ENCODE measurements around the gene TMTC2.

Gene TMTC2

GRCh38 chr12:83142914-83143313, 456.2 kb downstream of the TMTC2 start:
- Histone ChIP-seq H3K36me3 (ENCODE audit: control insufficient read depth, insufficient read depth, low read length) (no peaks in the 10 kb centered on the region), H3K9ac (ENCODE audit: low read depth, low read length) (no peak overlapping the region)

GRCh38 chr12:83143950-83144349, 457.2 kb downstream of the TMTC2 start:
- Histone ChIP-seq H3K36me3 (ENCODE audit: control insufficient read depth, insufficient read depth, low read length) (no peaks in the 10 kb centered on the region), H3K9me3 (ENCODE audit: control insufficient read depth, insufficient read depth, low read length) (peaks cover 2% of the 10 kb centered on the region), H3K9ac (ENCODE audit: low read depth, low read length) (no peak overlapping the region), H3K27me3 (ENCODE audit: control insufficient read depth, insufficient read depth, low read length) (no peaks in the 10 kb centered on the region), H3K4me1 (ENCODE audit: control insufficient read depth, insufficient read depth, low read length) (no peaks in the 10 kb centered on the region), H3K4me3 (ENCODE audit: low read depth, low read length) (no peak overlapping the region)

More at GRCh38 chr12:83142914-83143313, 456.2 kb downstream of the TMTC2 start:
- Histone ChIP-seq H3K4me1 (ENCODE audit: control insufficient read depth, insufficient read depth, low read length) (no peaks in the 10 kb centered on the region), H3K4me3 (ENCODE audit: low read depth, low read length) (no peak overlapping the region), H3K27me3 (ENCODE audit: control insufficient read depth, insufficient read depth, low read length) (no peaks in the 10 kb centered on the region), H3K9me3 (ENCODE audit: control insufficient read depth, insufficient read depth, low read length) (peaks cover 2% of the 10 kb centered on the region)

DNA sequence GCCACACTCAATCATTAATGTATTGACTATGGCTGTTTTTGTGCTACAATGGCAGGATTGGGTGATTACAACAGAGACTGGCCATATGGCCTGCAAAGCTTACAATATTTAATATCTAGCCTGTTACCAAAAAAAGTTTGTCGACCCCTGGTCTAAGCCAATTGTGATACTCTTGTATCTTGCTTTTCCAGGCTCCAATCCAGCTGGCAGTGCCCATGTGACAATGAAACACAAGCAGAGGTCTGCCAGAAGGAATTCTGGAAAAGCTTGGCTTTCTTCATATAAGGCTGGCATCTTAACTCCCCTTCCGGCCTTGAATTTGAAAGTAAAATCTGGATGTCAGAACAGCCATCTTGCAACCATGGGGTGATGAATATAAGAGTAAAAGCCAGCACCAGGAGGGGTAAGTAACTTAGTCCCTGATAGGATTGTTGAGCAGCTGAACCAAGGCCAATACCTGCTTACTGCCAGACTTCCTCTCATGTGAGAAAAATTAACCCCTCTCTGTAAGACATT, 458.7 kb downstream of the TMTC2 start:
- H3K4me3 ChIP-seq (ENCODE audit: low read depth, low read length), result no peak overlapping the region
- H3K27me3 ChIP-seq (ENCODE audit: control insufficient read depth, insufficient read depth, low read length), result no peaks in the 10 kb centered on the region
- H3K4me1 ChIP-seq (ENCODE audit: control insufficient read depth, insufficient read depth, low read length), result no peaks in the 10 kb centered on the region
- no peak overlapping the region for H3K9ac ChIP-seq (ENCODE audit: low read depth, low read length)
- no peaks in the 10 kb centered on the region for H3K36me3 ChIP-seq (ENCODE audit: control insufficient read depth, insufficient read depth, low read length)
- no peaks in the 10 kb centered on the region for H3K9me3 ChIP-seq (ENCODE audit: control insufficient read depth, insufficient read depth, low read length)

GRCh38 chr12:83147341-83147740, 460.6 kb downstream of the TMTC2 start:
- H3K4me3 ChIP-seq (ENCODE audit: low read depth, low read length), result no peak overlapping the region
- H3K27me3 ChIP-seq (ENCODE audit: control insufficient read depth, insufficient read depth, low read length), result no peaks in the 10 kb centered on the region
- H3K36me3 ChIP-seq (ENCODE audit: control insufficient read depth, insufficient read depth, low read length), result no peaks in the 10 kb centered on the region
- no peak overlapping the region for H3K9ac ChIP-seq (ENCODE audit: low read depth, low read length)
- peaks cover 2% of the 10 kb centered on the region for H3K4me1 ChIP-seq (ENCODE audit: control insufficient read depth, insufficient read depth, low read length)
- no peaks in the 10 kb centered on the region for H3K9me3 ChIP-seq (ENCODE audit: control insufficient read depth, insufficient read depth, low read length)

DNA sequence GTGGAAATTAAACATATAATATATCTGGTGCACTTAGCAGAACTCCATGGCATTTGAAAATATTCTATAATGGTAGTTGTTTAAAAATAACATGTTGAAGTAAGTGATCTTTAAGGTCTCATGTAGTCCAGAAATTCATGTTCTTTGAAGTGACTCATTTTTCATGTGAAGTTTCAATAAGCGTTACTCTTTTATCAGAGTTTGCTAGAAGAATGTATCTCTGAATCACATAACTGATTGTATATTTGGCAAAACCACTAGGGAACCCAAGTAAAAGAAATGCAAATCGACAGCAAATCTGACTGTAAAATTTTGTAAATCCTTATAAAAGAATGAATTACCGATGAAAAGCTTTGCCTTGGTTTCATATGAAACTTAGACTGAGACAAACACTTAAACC, 463.3 kb downstream of the TMTC2 start:
- Histone ChIP-seq H3K9ac (ENCODE audit: low read depth, low read length) (no peak overlapping the region), H3K9me3 (ENCODE audit: control insufficient read depth, insufficient read depth, low read length) (no peaks in the 10 kb centered on the region), H3K36me3 (ENCODE audit: control insufficient read depth, insufficient read depth, low read length) (no peaks in the 10 kb centered on the region), H3K4me3 (ENCODE audit: low read depth, low read length) (no peak overlapping the region), H3K4me1 (ENCODE audit: control insufficient read depth, insufficient read depth, low read length) (peaks cover 6% of the 10 kb centered on the region), H3K27me3 (ENCODE audit: control insufficient read depth, insufficient read depth, low read length) (no peaks in the 10 kb centered on the region)

DNA sequence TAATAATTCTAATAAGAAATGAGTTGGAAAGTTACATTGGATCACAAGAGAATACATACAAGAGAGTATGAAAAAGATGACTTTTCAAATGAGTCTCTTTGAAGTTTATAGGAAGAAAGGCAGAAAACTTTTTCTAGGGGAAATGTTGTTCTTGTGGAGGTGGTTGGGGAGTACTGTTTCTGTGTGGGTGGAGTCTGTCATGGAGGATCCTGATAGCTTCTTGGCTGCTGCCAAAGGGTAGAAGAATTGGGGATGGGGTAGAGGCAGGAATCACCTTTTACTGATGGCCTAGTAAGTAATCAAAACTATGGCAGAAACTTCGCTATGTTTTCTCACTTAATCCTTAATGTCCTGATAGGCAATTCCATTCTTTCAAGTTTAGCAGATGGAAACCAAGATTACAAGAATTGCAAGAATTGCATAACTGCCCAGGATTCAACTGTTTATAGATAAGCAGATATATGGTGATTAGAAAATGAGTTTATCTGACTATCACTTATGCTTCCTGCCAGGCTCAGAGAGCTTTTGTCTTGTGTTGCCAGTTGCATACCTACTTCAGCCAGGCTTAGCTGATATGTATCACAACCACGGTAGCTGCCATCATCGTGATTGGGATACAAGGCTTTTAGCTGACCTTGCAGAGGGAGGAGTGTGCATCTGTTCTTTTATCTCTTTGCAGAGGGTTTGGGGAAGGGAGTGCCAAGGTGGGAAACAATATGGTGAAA, 463.9 kb downstream of the TMTC2 start:
- no peaks in the 10 kb centered on the region for H3K36me3 ChIP-seq (ENCODE audit: control insufficient read depth, insufficient read depth, low read length)
- peaks cover 6% of the 10 kb centered on the region for H3K4me1 ChIP-seq (ENCODE audit: control insufficient read depth, insufficient read depth, low read length)
- no peaks in the 10 kb centered on the region for H3K27me3 ChIP-seq (ENCODE audit: control insufficient read depth, insufficient read depth, low read length)
- no peaks in the 10 kb centered on the region for H3K9me3 ChIP-seq (ENCODE audit: control insufficient read depth, insufficient read depth, low read length)
- no peak overlapping the region for H3K9ac ChIP-seq (ENCODE audit: low read depth, low read length)
- no peak overlapping the region for H3K4me3 ChIP-seq (ENCODE audit: low read depth, low read length)

- Histone ChIP-seq H3K9ac (ENCODE audit: low read depth, low read length) (no peak overlapping the region), H3K4me3 (ENCODE audit: low read depth, low read length) (no peak overlapping the region), H3K36me3 (ENCODE audit: control insufficient read depth, insufficient read depth, low read length) (no peaks in the 10 kb centered on the region), H3K9me3 (ENCODE audit: control insufficient read depth, insufficient read depth, low read length) (no peaks in the 10 kb centered on the region), H3K27me3 (ENCODE audit: control insufficient read depth, insufficient read depth, low read length) (no peaks in the 10 kb centered on the region), H3K4me1 (ENCODE audit: control insufficient read depth, insufficient read depth, low read length) (peaks cover 6% of the 10 kb centered on the region)
Observed at GRCh38 chr12:83153177-83153576, 466.5 kb downstream of the TMTC2 start.

- H3K4me1 ChIP-seq (ENCODE audit: control insufficient read depth, insufficient read depth, low read length), result peaks cover 6% of the 10 kb centered on the region
- no peak overlapping the region for H3K4me3 ChIP-seq (ENCODE audit: low read depth, low read length)
- no peak overlapping the region for H3K9ac ChIP-seq (ENCODE audit: low read depth, low read length)
- H3K9me3 ChIP-seq (ENCODE audit: control insufficient read depth, insufficient read depth, low read length), result no peaks in the 10 kb centered on the region
- no peaks in the 10 kb centered on the region for H3K27me3 ChIP-seq (ENCODE audit: control insufficient read depth, insufficient read depth, low read length)
- H3K36me3 ChIP-seq (ENCODE audit: control insufficient read depth, insufficient read depth, low read length), result no peaks in the 10 kb centered on the region
Observed at GRCh38 chr12:83156815-83157214, 470.1 kb downstream of the TMTC2 start.

GRCh38 chr12:83157604-83158003, 470.9 kb downstream of the TMTC2 start:
- Histone ChIP-seq H3K27me3 (ENCODE audit: control insufficient read depth, insufficient read depth, low read length) (no peaks in the 10 kb centered on the region), H3K4me1 (ENCODE audit: control insufficient read depth, insufficient read depth, low read length) (peaks cover 2% of the 10 kb centered on the region), H3K9me3 (ENCODE audit: control insufficient read depth, insufficient read depth, low read length) (no peaks in the 10 kb centered on the region), H3K36me3 (ENCODE audit: control insufficient read depth, insufficient read depth, low read length) (no peaks in the 10 kb centered on the region), H3K9ac (ENCODE audit: low read depth, low read length) (no peak overlapping the region), H3K4me3 (ENCODE audit: low read depth, low read length) (no peak overlapping the region)

DNA sequence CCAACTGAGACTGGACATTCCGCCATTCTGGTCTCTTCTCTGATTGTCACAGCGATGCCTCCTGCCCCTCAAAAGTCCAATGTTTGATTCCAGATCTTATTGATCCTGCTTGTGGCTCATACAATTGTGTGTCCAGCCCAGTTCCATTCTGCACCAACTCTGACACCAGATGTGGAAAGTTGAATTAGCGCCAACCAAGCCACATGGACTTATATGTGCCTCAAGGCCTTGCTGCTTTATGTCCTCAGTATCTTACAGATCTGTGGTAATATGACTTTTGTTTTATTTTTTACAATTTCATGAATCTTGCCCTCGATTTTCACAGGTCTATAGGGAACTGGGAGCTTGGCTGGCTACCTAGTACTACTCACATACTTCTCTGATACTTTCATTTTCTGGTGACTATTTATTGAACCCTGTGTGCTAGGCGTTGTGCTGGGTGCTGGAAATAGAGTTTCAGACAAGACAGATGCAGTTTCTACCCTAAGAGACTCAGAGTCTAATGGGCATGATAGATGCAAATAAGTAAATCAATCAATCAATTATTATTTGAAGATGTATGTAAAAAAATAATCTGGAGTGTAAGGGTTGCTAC, 472.0 kb downstream of the TMTC2 start:
- Histone ChIP-seq H3K36me3 (ENCODE audit: control insufficient read depth, insufficient read depth, low read length) (no peaks in the 10 kb centered on the region), H3K4me3 (ENCODE audit: low read depth, low read length) (no peak overlapping the region), H3K27me3 (ENCODE audit: control insufficient read depth, insufficient read depth, low read length) (no peaks in the 10 kb centered on the region), H3K4me1 (ENCODE audit: control insufficient read depth, insufficient read depth, low read length) (no peaks in the 10 kb centered on the region), H3K9me3 (ENCODE audit: control insufficient read depth, insufficient read depth, low read length) (no peaks in the 10 kb centered on the region), H3K9ac (ENCODE audit: low read depth, low read length) (no peak overlapping the region)

DNA sequence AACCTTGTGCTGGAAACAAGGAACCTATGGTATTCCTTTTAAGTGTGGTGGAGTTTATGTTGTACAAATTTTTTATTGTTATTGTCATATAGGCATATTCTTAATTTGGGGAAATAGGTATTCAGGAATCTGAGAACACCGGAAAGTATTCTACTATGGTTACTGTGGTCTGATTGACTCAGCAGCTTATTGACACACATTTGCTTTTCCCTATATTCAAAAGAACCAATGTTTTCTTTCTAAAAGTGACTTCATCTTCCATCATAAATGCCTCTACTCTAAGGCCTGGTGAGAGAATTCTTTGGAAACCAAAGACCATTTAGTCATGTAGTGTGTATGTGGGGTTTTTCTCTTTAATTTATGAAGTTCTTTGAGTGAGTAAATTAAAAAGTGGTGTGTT, 474.8 kb downstream of the TMTC2 start:
- no peaks in the 10 kb centered on the region for H3K4me1 ChIP-seq (ENCODE audit: control insufficient read depth, insufficient read depth, low read length)
- H3K9me3 ChIP-seq (ENCODE audit: control insufficient read depth, insufficient read depth, low read length), result no peaks in the 10 kb centered on the region
- no peaks in the 10 kb centered on the region for H3K36me3 ChIP-seq (ENCODE audit: control insufficient read depth, insufficient read depth, low read length)
- H3K4me3 ChIP-seq (ENCODE audit: low read depth, low read length), result no peak overlapping the region
- no peak overlapping the region for H3K9ac ChIP-seq (ENCODE audit: low read depth, low read length)
- no peaks in the 10 kb centered on the region for H3K27me3 ChIP-seq (ENCODE audit: control insufficient read depth, insufficient read depth, low read length)

DNA sequence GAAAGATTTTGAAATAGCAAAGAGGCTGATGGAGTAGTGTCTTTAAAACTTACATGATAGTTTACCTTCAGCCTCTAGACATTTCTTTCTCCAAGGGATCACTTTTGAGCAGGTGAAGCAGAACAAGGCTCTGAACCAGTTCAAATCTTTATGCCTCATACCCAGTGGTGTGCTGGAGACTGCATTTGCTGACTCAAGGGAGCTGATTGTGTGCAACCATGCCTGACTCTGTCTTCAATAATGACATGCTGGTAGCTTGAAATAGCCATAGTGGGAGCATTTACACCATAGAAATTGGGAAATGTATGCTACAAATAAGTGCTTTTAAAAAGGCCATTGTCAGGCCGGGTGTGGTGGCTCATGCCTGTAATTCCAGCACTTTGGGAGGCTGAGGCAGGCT, 482.0 kb downstream of the TMTC2 start:
- no peak overlapping the region for H3K4me3 ChIP-seq (ENCODE audit: low read depth, low read length)
- H3K27me3 ChIP-seq (ENCODE audit: control insufficient read depth, insufficient read depth, low read length), result no peaks in the 10 kb centered on the region
- no peaks in the 10 kb centered on the region for H3K9me3 ChIP-seq (ENCODE audit: control insufficient read depth, insufficient read depth, low read length)
- peaks cover 2% of the 10 kb centered on the region for H3K4me1 ChIP-seq (ENCODE audit: control insufficient read depth, insufficient read depth, low read length)
- no peak overlapping the region for H3K9ac ChIP-seq (ENCODE audit: low read depth, low read length)
- H3K36me3 ChIP-seq (ENCODE audit: control insufficient read depth, insufficient read depth, low read length), result no peaks in the 10 kb centered on the region

Measured in iPS-15b (cell line).